GM19238 (cell line): ENCODE data around the gene MUC5B.

Source experiments
- DNase-seq: peaks from one replicate; pipeline ENCODE4 v3.0.0; 2011; ENCODE audit warnings: low spot score; ENCODE audit not compliant: insufficient read length

Gene MUC5B

DNA sequence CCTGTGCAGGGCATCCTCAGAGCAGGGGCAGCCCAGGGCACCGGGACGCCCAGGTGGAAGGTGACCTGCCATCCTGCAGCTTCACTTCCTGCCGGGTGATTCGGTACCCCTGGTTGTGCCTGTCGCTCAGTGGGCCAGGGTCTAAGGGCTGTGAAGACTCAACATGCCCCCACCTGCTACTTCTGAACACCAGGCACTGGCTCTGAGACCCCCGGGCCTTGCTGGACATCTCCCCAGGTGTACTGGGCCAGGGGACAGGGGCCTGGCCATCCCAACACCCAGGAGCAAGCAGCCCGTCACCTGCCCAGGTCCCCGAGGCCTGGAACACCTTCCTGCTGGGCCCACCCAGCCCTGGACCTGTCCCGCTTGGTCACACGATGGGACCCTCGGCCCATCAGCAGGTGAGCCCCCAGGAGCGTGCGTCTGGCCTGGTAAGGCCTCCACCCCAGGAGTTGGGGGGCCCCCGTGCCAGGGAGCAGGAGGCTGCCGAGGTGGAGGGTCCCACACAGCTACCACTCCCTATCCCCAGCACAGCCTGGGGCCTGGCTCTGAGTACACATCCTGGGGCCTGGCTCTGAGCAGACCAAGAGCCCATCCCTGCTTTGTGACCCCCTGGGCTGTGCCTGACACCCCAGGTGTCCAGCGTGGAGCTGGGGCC is 3.9 kb upstream of the MUC5B start:
- DNase-seq = no peak

DNA sequence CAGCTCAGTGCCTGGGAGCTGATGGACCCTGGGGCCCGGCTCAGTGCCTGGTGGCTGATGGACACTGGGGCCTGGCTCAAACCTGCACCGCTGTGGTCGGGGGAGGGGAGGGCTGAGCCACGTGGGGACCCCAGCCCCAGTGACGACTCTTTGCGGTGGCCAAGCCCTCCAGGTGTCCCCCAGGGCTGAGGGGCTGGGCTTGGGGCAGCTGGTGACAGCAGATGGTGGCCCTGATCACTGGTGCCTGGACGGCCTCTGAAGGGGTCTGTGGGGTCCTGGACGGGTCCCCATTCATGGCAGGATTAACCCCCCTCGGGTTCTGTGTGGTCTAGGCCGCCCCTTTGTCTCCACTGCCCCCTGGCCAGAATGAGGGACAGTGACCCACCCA is 3.4 kb upstream of the MUC5B start:
- no peak for DNase-seq

DNA sequence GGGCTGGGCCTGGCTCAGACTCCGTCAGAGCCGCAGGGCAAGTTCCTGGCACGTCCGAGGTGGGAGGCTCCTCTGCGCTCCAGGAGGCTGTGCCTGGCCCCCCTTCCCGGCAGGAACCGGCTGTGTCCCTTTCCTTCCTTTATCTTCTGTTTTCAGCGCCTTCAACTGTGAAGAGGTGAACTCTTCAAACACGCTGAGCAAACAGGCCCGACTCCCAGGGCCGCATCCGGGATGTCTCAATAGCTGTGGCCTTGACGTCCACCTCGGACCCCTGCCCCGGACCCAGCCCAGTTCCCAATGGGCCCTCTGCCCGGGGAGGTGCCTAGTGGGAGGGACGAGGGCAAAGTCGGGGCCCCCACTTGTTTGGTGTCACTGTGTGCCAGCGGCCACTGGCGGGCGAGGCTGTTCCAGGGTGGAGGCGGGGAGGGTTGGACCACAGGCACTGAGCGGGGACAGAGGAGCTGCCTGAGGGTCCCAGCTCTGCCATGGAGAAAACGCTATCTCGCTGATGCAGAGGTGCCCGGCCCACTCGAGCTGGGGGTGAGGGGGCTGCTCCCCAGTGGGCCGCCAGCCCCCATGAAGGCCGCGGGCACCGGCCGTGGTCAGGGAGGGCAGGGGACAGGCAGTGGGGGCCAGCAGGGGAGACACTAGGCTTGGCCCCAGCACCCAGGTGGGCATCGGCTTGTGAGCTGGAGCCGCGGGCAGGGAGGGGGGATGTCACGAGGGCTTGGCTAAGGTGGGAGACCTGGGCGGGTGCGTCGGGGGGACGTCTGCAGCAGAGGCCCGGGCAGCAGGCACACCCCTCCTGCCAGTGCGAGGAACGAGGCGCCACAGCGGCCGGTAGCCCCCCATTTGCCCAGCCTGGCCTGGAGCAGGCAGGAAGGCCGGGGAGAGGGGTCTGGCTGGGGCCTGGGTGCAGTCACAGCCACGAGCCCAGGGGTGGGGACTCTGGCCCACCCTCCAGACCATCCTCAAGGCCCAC is 2.7 kb upstream of the MUC5B start:
- no peak for DNase-seq

DNA sequence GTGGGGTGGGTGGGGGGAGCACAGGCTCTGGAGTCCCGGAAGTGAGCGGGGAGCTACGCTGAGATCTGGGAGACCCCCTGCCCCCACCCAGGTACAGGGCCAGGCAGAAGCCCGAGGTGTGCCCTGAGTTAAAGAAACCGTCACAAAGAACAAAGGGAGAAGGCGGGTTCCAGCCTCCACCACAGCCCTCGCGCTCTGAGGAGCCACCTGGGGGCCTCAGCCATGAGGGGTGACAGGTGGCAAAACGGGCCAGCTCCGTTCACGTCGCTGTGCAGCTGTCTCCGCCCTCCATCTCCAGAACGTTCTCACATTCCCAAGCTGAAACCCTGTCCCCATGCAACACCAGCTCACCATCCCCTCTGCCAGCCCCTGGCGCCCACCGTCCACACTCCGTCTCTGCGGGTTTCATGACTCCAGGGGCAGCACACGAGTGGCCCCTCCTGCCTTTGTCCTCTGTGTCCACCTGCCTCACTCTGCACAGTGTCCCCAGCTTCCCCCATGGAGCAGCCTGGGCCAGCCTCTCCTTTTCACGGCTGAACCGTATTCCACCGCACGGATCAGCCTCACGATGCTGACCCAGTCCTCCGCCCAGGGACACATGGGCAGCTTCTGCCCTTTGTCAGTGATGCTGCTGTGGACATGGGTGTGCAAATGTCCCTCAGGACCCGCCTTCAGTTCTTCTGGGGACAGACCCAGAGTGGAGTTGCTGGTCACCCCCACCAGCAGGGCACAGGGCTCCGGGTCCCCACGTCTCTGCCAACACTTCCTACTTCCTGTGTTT is 1.7 kb upstream of the MUC5B start:
- no peak for DNase-seq

DNA sequence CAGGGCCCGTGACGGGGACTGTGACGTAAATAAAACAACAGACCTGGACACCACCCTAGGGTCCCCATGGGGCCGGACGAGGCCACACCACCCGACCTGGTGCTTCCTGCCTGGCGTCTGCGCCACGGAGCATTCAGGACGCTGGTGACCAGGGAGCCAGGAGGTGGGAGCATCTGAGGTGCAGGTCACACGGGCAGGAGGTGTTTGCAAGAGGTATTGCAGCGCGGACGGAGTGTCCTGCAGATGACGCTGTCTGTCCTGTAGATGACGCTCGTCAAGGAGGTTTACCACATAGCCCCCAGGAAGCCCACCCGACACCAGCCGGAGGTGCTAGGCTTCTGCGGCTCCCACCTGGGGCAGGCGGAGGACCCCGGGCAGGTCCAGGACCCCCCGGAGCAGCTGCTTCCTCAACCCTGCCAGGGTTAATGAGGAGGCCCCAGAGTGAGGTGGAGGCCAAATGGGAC is 986 bp upstream of the MUC5B start:
- DNase-seq = no peak

DNA sequence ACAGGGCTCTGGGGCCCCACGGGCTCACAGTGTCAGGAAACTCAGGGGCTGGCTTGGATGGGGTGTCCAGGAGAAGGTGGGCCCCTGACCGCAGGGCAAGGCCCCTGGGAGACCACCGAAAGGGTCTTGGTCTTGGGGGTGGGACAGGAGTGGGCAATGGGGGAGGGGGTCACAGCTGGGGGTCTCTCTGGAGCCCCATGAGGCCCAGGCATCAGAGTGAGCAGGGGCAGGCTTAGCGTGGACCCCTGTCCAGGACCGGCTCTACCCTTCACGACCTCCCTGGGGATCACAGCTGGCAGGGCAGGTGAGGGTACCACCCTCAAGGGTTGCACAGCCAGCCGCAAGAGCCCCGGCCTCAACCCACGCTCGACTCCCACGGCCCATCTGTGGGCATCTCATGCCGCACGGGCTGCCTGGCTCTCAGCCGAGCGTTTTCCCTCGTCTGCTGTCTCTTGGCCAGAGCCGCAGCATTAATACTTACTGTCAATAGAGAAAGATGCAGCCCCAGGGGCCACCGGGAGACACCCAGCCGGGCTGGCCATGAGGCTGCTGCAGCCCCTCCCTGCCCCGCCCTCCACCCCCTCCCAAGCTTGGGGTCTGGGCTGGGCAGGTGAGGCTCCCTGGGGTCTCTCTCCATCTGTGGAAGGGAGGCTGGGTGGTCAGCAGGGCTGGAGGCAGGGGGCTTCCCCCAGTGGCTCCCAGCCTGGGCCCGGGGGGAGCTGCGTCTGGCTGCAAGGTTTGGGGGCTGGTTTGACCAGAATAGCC is 662 bp downstream of the MUC5B start:
- DNase-seq = no peak

DNA sequence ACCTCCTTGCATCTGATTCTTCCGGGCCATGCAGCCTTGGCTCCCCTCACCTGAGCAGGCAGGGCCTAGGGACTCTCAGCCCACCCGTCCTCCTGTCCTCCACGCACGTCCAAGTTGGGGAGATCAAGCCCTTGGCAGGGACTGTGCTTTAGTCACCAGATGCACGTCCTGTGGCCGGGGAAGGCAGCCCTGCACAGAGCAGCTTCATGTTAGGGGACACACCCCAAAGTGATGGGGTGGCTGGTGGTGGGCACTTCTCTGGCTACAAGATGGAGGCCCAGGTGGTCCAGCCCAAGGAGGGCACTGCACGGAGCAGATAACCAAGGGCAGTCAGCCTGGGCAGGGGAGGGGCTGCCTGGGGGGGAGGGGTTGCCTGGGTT is 1.2 kb downstream of the MUC5B start:
- DNase-seq = no peak

DNA sequence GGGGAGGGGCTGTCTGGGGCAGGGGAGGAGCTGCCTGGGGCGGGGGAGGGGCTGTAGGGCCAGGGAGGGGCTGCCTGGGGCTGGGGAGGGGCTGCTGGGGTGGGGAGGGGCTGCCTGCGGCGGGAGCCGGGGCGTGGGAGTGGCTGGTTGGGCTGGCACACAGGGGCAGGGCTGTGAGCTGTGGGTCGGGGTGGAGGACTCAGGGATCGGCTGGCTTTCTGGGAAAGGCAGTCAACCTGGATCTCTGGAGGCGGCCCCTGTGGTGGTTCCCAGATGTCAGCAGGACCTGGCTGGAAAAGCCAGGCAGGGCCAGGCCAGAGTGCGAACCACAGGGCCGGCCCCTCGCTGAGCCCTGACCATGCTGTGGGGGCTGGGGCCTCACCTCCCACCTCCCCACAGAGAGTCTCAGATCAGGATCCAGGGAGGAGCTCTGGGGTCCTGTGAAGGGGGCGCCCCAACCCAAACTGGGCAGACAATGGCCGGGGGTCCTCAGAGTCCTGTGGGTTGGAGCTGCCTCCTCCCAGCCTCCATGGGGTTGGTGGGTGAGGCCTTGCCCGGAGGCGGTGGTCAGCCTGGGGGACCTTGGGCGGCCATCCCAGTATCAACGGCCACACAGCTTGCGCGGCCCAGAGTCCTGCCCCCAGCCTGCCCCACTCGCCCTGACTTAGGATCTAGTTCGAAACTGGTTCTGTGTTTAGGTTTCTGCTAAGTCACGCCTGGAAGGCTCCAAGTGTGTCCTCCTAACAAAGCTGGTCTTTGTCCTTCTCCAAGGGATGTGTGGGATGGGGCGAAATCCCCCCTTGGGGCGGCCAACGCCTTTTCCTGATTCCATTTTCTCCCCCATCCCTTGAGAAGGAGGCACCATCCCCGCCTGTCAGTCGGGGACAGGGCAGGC is 1.9 kb downstream of the MUC5B start:
- no peak for DNase-seq

DNA sequence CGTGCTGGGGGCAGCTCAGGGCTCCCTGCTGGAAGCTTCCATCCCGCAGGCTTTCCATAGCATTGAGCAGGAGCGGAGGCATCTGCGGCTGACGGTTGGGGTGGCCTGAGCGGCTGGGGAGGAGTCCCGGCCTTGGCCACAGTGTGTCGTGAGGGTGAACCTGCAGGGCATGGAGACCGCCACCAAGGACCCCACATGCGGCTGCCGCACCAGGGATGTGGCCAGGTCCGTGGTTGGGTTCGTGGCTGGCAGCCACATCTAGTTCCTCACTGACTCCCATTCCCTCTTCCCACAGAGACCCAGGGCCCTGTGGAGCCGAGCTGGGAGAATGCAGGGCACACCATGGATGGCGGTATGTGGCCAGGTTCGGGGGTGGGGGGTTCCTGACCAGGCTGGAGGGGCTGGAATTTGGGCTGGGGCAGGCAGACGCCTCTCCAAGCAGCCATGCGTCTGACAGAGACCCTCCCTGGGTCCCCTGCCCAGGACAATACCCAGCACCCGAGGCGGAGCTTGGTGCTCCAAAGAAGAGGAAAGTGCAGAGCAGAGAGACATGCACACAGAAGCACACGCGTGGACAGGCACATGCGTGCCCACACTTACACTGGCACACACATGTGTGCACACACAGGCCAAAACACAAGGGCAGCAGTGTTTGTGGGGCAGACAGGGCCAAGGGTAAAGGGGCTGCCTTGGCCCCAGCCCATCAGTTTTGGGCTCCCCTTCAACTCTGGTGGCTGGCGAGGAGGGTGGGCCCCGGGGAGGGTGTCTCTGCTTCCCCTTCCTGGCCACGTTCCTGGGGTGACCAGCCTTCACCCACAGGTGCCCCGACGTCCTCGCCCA is 2.7 kb downstream of the MUC5B start:
- no peak for DNase-seq

DNA sequence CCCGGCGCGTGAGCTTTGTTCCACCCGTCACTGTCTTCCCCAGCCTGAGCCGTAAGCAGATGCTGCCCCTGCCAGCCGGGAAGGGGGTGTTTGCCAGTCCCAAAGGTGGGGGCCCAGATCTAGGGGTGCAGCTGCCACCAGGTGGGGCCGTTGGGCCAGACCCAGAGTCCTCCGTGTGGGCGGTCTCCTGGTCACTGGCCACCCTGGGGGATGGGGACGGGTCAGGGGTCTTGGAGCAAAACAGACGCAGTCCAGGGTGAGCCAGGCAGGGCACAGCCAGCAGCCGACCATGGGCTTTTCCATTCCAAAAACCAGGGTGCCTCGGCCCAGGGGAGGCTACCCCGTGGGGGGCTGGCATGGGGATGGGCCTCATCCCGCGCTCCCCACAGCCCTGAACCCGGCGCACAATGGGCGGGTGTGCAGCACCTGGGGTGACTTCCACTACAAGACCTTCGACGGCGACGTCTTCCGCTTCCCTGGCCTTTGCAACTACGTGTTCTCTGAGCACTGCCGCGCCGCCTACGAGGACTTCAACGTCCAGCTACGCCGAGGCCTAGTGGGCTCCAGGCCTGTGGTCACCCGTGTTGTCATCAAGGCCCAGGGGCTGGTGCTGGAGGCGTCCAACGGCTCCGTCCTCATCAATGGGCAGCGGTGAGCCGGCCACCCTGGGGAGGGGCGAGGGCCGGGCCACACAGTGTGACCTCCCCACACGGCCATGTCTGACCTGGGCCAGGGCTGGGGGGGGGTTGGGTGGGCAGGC is 3.5 kb downstream of the MUC5B start:
- no peak for DNase-seq

DNA sequence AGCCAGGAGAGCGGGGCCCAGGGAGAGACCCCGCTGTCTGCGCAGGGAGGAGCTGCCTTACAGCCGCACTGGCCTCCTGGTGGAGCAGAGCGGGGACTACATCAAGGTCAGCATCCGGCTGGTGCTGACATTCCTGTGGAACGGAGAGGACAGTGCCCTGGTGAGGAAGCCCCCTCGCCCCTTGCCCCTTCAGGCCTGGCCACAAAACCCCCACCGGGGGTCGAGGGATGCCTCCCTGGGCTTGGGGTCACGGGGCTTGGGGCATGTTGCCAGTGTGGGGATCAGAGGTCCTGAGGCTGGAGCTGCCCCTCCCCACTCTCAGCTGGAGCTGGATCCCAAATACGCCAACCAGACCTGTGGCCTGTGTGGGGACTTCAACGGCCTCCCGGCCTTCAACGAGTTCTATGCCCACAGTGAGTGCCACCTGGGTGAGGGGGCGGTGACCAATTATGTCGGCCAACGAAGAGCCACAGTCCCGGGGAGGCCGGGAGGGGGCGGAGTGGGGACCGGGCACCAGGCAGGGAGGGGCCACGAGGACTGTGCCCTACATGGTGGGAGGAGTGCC is 4.2 kb downstream of the MUC5B start:
- no peak for DNase-seq

DNA sequence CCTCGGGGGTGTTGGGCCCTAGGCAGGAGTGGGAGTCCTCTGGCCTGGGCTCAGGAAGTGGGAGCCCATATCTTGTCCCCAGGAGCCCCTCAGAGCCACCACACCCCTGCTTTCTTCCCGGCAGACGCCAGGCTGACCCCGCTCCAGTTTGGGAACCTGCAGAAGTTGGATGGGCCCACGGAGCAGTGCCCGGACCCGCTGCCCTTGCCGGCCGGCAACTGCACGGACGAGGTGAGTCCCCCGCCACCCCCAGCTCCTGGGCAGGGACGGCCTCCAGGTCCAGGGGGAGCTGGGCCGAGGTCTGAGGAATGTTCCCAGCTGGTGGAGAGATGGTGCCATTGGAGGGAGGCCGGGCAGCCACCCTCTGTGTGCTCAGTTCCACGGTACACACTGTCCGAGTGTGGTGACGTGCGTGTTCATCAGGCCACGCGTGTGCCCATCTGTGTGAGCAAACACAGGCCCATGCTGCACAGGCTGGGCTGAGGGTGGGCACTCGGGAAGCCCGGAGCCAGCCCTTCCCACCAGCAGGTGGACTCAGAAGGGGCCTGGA is 4.8 kb downstream of the MUC5B start:
- no peak for DNase-seq

DNA sequence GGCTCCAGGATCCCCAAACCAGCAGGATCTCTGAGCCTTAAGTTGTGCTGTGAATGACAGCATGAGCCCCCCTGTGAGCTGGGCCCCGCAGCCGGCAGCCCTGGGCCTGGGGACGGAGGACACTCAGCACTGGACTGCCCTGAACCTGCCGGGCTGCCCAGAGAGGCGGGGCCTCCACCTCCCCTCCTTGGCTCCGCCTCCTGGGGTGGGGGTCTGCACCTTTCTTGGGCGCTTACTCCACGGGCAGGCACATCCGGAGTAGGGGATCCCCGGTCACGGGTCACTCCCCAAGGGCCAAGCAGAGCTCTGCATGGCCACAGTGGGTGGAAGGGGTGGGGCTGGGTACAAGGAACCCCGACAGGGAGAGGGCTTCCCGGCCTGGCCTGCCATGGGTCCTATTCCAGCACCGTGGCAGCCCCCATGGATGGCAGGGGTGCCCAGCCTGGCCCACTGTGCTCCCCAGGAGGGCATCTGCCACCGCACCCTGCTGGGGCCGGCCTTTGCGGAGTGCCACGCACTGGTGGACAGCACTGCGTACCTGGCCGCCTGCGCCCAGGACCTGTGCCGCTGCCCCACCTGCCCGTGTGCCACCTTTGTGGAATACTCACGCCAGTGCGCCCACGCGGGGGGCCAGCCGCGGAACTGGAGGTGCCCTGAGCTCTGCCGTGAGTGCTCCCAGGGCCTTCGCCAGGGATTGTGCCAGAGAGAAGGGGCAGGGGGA is 5.4 kb downstream of the MUC5B start:
- no peak for DNase-seq

DNA sequence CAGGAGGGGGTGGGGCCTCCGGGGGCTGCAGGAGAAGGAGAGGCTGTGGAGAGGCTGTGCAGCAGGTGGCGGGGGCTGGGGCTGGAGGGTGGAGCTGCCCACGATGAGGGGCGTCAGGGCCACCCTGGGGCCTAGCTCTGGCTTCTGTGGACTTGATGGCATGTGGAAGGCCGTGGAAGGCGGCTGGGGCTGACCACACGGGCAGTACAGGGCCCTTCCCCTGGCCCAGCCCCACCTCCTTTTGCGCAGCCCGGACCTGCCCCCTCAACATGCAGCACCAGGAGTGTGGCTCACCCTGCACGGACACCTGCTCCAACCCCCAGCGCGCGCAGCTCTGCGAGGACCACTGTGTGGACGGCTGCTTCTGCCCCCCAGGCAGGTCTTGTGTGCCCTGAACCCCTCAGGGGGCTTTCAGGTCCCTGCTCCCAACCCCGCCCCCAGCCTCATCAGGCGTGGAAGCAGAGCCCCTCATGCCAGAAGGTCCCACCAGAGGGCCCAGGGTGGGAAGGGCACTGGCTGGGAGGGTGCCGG is 6.1 kb downstream of the MUC5B start:
- no peak for DNase-seq

DNA sequence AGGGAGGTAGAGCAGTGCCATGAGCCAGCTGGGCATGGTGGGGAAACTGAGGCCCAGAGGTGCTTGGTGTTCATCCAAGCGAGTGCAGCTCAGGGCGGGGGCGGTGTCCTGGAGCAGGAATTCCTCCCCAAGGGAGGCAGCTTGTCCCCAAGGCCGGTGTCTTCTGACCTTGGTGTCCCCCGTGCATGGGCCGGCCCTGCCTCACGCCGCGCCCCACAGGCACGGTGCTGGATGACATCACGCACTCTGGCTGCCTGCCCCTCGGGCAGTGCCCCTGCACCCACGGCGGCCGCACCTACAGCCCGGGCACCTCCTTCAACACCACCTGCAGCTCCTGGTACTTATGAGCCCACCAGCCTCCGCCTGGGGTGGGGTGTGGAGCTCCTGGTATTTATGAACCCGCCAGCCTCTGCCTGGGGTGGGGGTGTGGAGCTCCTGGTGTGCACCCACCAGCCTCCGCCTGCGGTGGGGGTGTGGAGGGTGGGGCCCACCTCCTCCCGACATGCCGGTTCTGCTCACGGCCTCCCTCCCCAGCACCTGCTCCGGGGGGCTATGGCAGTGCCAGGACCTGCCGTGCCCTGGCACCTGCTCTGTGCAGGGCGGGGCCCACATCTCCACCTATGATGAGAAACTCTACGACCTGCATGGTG is 6.7 kb downstream of the MUC5B start:
- no peak for DNase-seq

DNA sequence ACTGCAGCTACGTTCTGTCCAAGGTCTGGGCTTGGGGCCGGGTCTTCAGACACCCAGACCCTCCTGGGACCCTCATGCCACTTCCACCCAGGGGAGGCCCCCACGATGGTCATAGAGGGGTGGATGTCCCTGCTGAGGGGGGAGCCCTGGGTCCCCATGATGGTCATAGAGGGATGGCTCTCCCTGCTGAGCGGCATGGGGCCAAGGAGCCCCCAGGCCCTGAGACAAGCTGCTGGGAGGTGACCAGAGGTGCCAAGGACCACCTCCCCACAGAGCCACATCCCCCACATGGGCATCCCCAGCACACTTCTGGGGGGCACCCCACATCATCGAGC is 7.2 kb downstream of the MUC5B start:
- DNase-seq = no peak
